Type B pancreatic cell (in vitro differentiated cells): ENCODE measurements around the gene MAP1LC3B. TPM values are rescaled to one million over a fixed set of nuclear protein-coding genes. Genes with fewer than 3 reads are reported as not detected.

Experiments
- DNase-seq: peaks from one replicate; pipeline ENCODE4 v3.0.0; 2021; ENCODE audit warnings: mixed read lengths; ENCODE audit not compliant: unreplicated experiment; ENCODE audit errors: extremely low spot score
- H3K27ac Mint-ChIP-seq: 2 replicates; pipeline ENCODE4 v1.8.0; 2021; ENCODE audit warnings: mild to moderate bottlenecking, mixed read lengths
- H3K27me3 Mint-ChIP-seq: 2 replicates; pipeline ENCODE4 v1.8.0; 2021; ENCODE audit warnings: mixed read lengths
- H3K36me3 Mint-ChIP-seq: 2 replicates; pipeline ENCODE4 v1.8.0; 2021; ENCODE audit warnings: mixed read lengths
- H3K4me1 Mint-ChIP-seq: one replicate; pipeline ENCODE4 v1.8.0; 2021; ENCODE audit warnings: mixed read lengths; ENCODE audit not compliant: unreplicated experiment
- H3K4me3 Mint-ChIP-seq: 2 replicates; pipeline ENCODE4 v1.8.0; 2021; ENCODE audit warnings: mild to moderate bottlenecking, mixed read lengths
- H3K9me3 Mint-ChIP-seq: 2 replicates; pipeline ENCODE4 v1.8.0; 2021; ENCODE audit warnings: mixed read lengths
- total RNA-seq: library from RNA; stranded (reverse); gene quantifications from 2 replicates; pipeline ENCODE4 v1.2.1, GENCODE V29; 2021; ENCODE audit warnings: low replicate concordance
- TF ChIP-seq, protein P1 (sequence below): fragments of 200-600 bp; sonication (generic); conservative IDR thresholded peaks from 2 replicates; pipeline ENCODE4 v1.5.0; 2021; ENCODE audit warnings: antibody characterized with exemption, mild to moderate bottlenecking

The MAP1LC3B gene
- total RNA-seq, 1 donor from 2014 or later = 44.4 TPM

GRCh38 chr16:87445486-87445885 lies 53.4 kb downstream of the MAP1LC3B start:
- Mint-ChIP-seq H3K4me1 (peaks cover 9% of the 10 kb centered on the region), H3K27ac (no peak overlapping the region), H3K4me3 (no peak overlapping the region), H3K36me3 (peaks cover 55% of the 10 kb centered on the region), H3K27me3 (no peaks in the 10 kb centered on the region), H3K9me3 (peaks cover 4% of the 10 kb centered on the region)
- no peak for DNase-seq
- TF ChIP-seq, protein P1, sequence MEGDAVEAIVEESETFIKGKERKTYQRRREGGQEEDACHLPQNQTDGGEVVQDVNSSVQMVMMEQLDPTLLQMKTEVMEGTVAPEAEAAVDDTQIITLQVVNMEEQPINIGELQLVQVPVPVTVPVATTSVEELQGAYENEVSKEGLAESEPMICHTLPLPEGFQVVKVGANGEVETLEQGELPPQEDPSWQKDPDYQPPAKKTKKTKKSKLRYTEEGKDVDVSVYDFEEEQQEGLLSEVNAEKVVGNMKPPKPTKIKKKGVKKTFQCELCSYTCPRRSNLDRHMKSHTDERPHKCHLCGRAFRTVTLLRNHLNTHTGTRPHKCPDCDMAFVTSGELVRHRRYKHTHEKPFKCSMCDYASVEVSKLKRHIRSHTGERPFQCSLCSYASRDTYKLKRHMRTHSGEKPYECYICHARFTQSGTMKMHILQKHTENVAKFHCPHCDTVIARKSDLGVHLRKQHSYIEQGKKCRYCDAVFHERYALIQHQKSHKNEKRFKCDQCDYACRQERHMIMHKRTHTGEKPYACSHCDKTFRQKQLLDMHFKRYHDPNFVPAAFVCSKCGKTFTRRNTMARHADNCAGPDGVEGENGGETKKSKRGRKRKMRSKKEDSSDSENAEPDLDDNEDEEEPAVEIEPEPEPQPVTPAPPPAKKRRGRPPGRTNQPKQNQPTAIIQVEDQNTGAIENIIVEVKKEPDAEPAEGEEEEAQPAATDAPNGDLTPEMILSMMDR = no peak

DNA sequence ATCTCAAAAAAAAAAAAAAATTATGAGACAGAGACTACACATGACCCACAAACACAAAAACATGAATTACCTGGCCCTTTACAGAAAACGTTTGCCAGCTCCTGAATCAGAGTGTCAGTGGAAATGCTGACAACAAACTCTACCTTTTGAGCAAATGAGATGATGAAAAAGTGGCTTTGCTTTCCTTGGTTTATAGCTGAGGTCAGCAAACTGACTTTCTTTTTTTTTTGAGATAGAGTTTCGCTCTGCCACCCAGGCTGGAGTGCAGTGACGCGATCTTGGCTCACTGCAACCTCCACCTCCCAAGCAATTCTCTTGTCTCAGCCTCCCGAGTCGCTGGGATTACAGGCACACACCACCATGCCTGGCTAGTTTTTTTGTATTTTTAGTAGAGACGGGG lies 54.3 kb downstream of the MAP1LC3B start:
- H3K4me3 Mint-ChIP-seq = no peak overlapping the region
- no peak overlapping the region for H3K27ac Mint-ChIP-seq
- H3K27me3 Mint-ChIP-seq = no peaks in the 10 kb centered on the region
- H3K9me3 Mint-ChIP-seq = peaks cover 4% of the 10 kb centered on the region
- H3K36me3 Mint-ChIP-seq = peaks cover 54% of the 10 kb centered on the region
- TF ChIP-seq, protein P1 = no peak
- no peak for DNase-seq
- H3K4me1 Mint-ChIP-seq = peaks cover 10% of the 10 kb centered on the region

DNA sequence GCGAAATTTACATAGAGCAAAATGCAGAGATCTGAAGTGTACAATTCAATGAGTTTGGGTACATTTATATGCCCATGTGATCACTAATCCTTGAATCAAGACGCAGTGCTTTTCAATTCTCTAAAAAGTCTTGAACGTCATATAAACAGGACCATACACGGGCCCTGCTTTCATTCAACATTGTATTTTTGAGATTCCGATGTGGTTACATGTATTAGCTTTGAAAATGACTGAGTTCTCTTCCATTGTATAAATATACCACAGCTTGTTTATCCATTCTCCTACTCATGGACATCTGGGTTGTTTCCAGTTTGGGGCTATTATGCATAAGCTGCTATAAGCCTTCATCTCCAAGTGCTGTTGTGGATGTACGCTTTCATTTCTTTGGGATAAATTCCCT lies 55.2 kb downstream of the MAP1LC3B start:
- H3K27me3 Mint-ChIP-seq = no peaks in the 10 kb centered on the region
- TF ChIP-seq, protein P1 = no peak
- H3K4me1 Mint-ChIP-seq = peaks cover 17% of the 10 kb centered on the region
- H3K9me3 Mint-ChIP-seq = peaks cover 4% of the 10 kb centered on the region
- no peak overlapping the region for H3K27ac Mint-ChIP-seq
- peaks cover 53% of the 10 kb centered on the region for H3K36me3 Mint-ChIP-seq
- no peak for DNase-seq
- H3K4me3 Mint-ChIP-seq = no peak overlapping the region

DNA sequence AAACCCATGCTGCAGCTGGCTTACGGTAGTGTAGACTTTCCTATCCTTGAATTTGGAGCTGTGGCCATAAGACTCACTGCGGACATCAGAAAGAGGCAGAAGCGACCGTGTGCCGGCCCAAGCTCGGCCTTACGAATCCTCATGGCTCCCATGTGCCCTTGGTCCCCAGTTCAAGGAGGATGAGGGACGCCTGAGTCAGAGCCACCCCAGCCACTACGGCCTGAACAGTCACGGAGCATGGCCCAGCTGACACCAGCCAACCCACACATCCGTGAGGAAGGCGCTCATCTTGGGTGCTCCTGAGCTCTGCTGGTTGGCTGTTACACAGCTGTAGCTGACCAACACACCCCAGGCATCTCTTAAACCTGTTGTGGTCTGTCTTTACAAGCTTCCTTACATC lies 56.7 kb downstream of the MAP1LC3B start:
- Mint-ChIP-seq H3K4me3 (no peak overlapping the region), H3K36me3 (peaks cover 45% of the 10 kb centered on the region), H3K4me1 (peaks cover 10% of the 10 kb centered on the region), H3K27ac (no peak overlapping the region), H3K9me3 (peaks cover 4% of the 10 kb centered on the region), H3K27me3 (no peaks in the 10 kb centered on the region)
- TF ChIP-seq, protein P1 = no peak
- DNase-seq = no peak

GRCh38 chr16:87451563-87452210 lies 59.6 kb downstream of the MAP1LC3B start:
- H3K27ac Mint-ChIP-seq = no peak overlapping the region
- H3K4me1 Mint-ChIP-seq = peaks cover 10% of the 10 kb centered on the region
- no peaks in the 10 kb centered on the region for H3K27me3 Mint-ChIP-seq
- no peaks in the 10 kb centered on the region for H3K9me3 Mint-ChIP-seq
- H3K4me3 Mint-ChIP-seq = no peak overlapping the region
- TF ChIP-seq, protein P1 = no peak
- DNase-seq = no peak
- peaks cover 28% of the 10 kb centered on the region for H3K36me3 Mint-ChIP-seq
